Thyroid gland (tissue), 4 donors: ENCODE data around the gene OBI1. TPM values are rescaled to one million over a fixed set of nuclear protein-coding genes. Genes with fewer than 3 reads are reported as not detected.

Source experiments
- DNase-seq, 2 donors: peaks; one replicate each; pipeline ENCODE4 v3.0.0-alpha.2; 2019
- H3K27ac ChIP-seq, 3 donors: fragments of 200-600 bp; sonication (generic); 1 replicate in 2 of 3; 2 replicates in 1 of 3; pipeline ENCODE4 v1.5.1; 2016 to 2019; ENCODE audit warnings: mild to moderate bottlenecking in 1 of 3, moderate library complexity in 1 of 3
- H3K27me3 ChIP-seq: fragments of 200-600 bp; sonication (generic); one replicate; pipeline ENCODE4 v1.5.1; 2019
- H3K36me3 ChIP-seq, 2 donors: fragments of 200-600 bp; sonication (generic); one replicate each; pipeline ENCODE4 v1.5.1; 2016 to 2019
- H3K4me1 ChIP-seq, 2 donors: fragments of 200-600 bp; sonication (generic); one replicate each; pipeline ENCODE4 v1.5.1; 2017 to 2019
- H3K4me3 ChIP-seq, 3 donors: fragments of 200-600 bp; sonication (generic); replicated peaks in 1 of 3; 1 replicate in 2 of 3; 2 replicates in 1 of 3; pipeline ENCODE4 v1.5.1; 2016; ENCODE audit warnings: mild to moderate bottlenecking in 1 of 3
- H3K9me3 ChIP-seq: fragments of 200-600 bp; sonication (generic); one replicate; pipeline ENCODE4 v1.5.1; 2017
- CTCF ChIP-seq, 6 experiments: fragments of 200-600 bp in 3 of 6; fragments of 450-650 bp in 3 of 6; sonication (generic) in 3 of 6; IDR thresholded peaks; one replicate each; pipeline ENCODE4 v1.5.1; 2016 to 2019; ENCODE audit warnings: antibody characterized with exemption in 6 of 6, mild to moderate bottlenecking in 2 of 6, inconsistent platforms in 1 of 6, moderate library complexity in 1 of 6
- POLR2A ChIP-seq, 2 donors: fragments of 450-650 bp; IDR thresholded peaks; one replicate each; pipeline ENCODE4 v1.6.1; 2017; ENCODE audit warnings: antibody characterized with exemption in 2 of 2, mild to moderate bottlenecking in 2 of 2, moderate library complexity in 1 of 2
- WGBS, 2 donors: methylation state at CpG; one replicate each; pipeline ENCODE4 v1.1.5; 2017; 5-methylcytosine and 5-hydroxymethylcytosine counted together
- intact Hi-C: fragments of 100-400 bp; cut with DNase I; formaldehyde crosslinking; loops from one replicate; pipeline ENCODE4 v1.15.1; 2023
- total RNA-seq, 4 donors: library from RNA; depleted of rRNA; stranded (reverse); fragments of >200 nt; gene quantifications; one replicate each; pipeline ENCODE4 v1.2.3, GENCODE V29; 2016

Gene OBI1
- total RNA-seq, 4 donors from 2014 or later, result 10.1 to 17.3 (median 13.5) TPM

DNA sequence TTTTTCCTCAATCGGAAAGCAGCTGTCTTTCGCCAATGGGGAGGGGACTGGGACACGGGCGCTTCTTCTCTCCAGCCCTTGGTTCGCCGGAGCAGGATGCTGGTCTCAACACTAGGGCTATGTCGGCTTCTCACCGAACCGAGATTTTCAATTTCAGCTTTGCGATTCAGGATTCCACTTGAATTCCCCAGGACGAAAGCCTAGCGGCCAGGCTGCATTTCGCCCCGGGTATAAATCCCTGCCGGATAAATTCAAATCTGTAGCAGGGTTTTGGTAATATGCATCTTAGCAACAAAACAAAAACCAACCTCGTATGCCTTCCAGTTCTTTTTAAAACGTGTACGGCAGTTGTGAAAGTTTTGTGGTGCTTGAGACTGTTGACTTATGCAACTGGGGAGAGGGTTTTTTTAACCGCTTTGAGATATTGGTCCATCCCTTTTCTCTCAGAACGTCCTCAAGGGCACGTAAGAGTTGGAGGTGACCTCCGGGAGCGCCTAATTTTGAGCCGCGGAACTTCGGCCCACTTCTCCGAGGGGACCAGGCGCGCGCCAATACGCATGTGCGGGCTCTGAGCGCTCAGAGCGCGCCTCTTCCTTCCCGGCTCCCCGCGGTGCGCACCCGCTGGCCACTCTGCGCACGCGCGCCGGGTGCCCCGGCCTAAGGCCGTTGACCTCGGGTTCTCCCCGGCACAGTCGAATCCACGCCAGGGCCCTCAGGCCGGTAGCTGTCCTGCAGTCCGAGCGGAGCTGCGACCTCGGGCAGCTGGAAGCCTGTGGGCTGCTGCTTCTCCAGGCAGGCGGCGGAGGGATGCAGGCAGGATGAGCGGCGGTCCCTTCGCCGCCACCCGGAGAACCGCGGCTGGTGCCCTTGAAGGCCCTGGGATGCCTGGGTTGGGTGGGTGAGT lies 63.2 kb downstream of the OBI1 start:
- no peak for DNase-seq
- Histone ChIP-seq H3K27me3 (peaks cover 88% of the 10 kb centered on the region), H3K4me1 (peaks cover 0 to 14% of the 10 kb centered on the region in 2 donors), H3K27ac (no peak overlapping the region), H3K9me3 (no peaks in the 10 kb centered on the region), H3K4me3 (no peak overlapping the region), H3K36me3 (no peaks in the 10 kb centered on the region)
- intact Hi-C loops, result no loop called here
- WGBS, 2 donors, result 6 to 13% methylated on average over 19 to 29 of the region's 65 CpGs
- no peak for TF ChIP-seq CTCF (IDR thresholded peaks at IDR 0.05)
- TF ChIP-seq POLR2A (IDR thresholded peaks at IDR 0.05), result no peak

GRCh38 chr13:78594456-78594975 lies 64.4 kb downstream of the OBI1 start:
- intact Hi-C loops, result no loop called here
- H3K36me3 ChIP-seq, result no peaks in the 10 kb centered on the region
- H3K9me3 ChIP-seq, result no peaks in the 10 kb centered on the region
- 10% methylated on average over 8 of the region's 8 CpGs for WGBS, 2 donors
- H3K4me3 ChIP-seq, result no peak overlapping the region
- no peak for TF ChIP-seq POLR2A (IDR thresholded peaks at IDR 0.05)
- TF ChIP-seq CTCF (IDR thresholded peaks at IDR 0.05), result no peak
- H3K27ac ChIP-seq, result no peak overlapping the region
- H3K27me3 ChIP-seq, result peaks cover 75% of the 10 kb centered on the region
- H3K4me1 ChIP-seq, result peaks cover 0 to 14% of the 10 kb centered on the region in 2 donors
- no peak for DNase-seq

DNA sequence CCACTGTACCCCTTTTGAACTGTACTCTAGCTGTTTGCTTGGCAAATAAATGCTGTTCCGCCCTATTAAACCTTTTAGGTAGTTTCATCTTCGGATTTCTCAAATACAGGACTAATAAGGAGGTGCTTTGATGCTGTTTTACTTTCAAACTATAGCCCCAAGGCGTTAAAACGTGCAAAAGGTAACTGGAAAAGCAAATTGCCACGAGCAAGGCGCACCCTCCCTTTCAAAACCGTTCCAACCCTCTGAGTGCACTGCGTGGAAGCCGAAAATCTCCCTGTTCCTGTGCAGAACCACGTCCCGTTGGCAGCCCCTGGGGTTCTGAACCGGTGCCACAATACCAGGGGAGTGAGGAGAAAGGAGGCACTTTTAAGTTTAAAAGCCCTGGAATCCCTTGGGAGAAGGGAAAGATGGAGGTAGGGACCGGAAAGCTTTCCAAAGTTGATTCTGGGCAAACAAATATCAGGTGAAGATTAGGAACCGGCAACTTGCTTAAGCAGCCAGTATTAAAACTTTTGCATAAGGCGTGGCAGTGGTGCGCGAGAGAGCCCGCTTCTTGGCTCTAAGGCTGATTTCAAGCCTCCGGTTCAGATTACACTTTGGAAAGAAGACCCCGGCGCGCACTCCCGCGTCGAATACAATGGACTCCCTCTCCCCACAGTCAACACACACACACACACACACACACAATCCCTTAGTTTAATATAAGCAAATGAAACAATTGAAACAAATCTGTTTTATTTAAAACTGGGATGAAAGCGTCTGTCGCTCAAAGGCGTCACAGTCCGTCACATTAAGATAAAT lies 65.1 kb downstream of the OBI1 start:
- peaks cover 69% of the 10 kb centered on the region for H3K27me3 ChIP-seq

DNA sequence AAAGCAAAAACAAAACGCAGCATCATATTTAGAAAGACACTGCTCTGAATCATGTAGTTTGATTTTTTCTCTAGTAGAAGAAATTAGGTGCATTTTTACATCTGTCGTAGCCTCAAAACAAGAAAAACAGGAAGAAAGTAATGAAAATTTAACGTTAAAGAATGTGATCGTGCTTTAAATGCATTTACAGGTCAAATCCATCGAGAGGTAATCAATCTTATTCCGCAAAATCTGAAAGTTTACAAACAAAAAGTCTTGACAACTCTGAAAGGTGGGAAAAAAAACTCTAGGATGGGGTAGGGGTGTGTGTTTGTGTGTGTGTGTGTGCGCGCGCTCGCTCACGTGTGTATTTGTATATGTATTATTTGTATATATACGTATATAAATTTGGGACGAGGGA lies 65.8 kb downstream of the OBI1 start:
- TF ChIP-seq CTCF (IDR thresholded peaks at IDR 0.05) (no peak), POLR2A (IDR thresholded peaks at IDR 0.05) (no peak)
- DNase-seq, result no peak
- Histone ChIP-seq H3K27ac (no peak overlapping the region), H3K4me3 (no peak overlapping the region), H3K36me3 (no peaks in the 10 kb centered on the region), H3K27me3 (peaks cover 61% of the 10 kb centered on the region), H3K4me1 (peaks cover 0 to 14% of the 10 kb centered on the region in 2 donors), H3K9me3 (no peaks in the 10 kb centered on the region)
- intact Hi-C loops, result no loop called here
- 13 to 16% methylated on average over 13 of the region's 13 CpGs for WGBS, 2 donors

More for the DNA sequence above, 65.1 kb downstream of the OBI1 start:
- Histone ChIP-seq H3K4me1 (peaks cover 0 to 14% of the 10 kb centered on the region in 2 donors), H3K9me3 (no peaks in the 10 kb centered on the region), H3K27ac (no peak overlapping the region), H3K36me3 (no peaks in the 10 kb centered on the region), H3K4me3 (no peak overlapping the region)
- 10 to 13% methylated on average over 29 of the region's 29 CpGs for WGBS, 2 donors
- DNase-seq, result no peak
- no peak for TF ChIP-seq CTCF (IDR thresholded peaks at IDR 0.05)
- TF ChIP-seq POLR2A (IDR thresholded peaks at IDR 0.05), result no peak
- intact Hi-C loops, result no loop called here
